ENCODE data around the gene TEKT1.
"Not testable (repeated sequence)": the region's sequence is repeated elsewhere in the genome, so short reads cannot be mapped to it uniquely, and the experiment has no call there.

The TEKT1 gene

DNA sequence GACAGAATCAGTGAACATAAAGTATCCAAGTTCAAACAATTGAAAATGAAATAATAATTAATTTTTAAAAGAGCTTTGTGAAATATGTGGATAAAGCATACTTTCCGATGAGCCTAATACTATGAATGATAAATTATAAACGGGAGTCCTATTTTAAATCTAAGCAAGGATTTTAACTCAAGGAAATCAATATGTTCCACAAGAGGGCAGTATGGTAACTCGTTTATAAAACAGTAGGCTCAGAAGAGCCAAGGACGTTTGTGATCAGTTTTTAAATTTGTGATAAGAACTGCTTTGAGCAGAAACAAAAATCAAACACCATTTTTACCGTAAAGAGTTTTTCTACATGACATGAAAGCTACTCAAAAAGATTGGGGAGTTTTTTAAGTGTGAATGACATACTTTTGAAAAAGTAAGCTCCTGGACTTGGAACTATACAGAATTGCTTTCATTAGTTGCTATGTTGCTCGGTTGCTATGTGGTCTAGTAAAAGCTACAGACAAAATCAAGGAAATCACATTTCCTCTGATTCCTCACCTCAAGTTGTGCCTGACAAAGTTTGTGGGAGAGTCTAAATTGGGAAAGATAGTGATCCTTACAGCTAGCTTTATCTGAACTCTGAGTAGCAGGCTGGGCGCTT, 11.8 kb upstream of the TEKT1 start:
- TF ChIP-seq, protein P1, sequence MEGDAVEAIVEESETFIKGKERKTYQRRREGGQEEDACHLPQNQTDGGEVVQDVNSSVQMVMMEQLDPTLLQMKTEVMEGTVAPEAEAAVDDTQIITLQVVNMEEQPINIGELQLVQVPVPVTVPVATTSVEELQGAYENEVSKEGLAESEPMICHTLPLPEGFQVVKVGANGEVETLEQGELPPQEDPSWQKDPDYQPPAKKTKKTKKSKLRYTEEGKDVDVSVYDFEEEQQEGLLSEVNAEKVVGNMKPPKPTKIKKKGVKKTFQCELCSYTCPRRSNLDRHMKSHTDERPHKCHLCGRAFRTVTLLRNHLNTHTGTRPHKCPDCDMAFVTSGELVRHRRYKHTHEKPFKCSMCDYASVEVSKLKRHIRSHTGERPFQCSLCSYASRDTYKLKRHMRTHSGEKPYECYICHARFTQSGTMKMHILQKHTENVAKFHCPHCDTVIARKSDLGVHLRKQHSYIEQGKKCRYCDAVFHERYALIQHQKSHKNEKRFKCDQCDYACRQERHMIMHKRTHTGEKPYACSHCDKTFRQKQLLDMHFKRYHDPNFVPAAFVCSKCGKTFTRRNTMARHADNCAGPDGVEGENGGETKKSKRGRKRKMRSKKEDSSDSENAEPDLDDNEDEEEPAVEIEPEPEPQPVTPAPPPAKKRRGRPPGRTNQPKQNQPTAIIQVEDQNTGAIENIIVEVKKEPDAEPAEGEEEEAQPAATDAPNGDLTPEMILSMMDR (IDR thresholded peaks at IDR 0.05; ENCODE audit: borderline replicate concordance, insufficient read depth, low read depth, low read length): peak; percentile 7; the same call in 1 of the 2 replicates
- no peak overlapping the region for H3K4me3 ChIP-seq (ENCODE audit: low read depth, low read length)

DNA sequence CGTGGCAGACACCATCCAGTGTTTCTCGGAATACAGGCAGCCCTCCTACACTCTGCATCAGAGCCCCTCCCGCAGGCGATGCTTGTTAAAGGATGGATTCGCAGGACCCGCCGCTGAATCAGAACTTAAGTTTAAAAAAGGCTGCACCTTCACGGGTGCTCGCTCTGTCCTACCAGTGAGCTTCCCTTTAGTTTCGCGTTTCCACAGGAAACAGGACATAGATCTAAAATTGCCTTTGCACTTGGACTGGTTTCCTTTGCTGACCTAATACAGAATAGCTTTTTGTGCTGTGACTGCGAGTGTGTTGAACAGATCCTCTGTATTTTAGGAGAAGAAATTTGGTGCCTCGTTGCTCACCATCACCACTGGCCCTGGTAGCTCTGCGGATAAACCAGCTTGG, 10.2 kb upstream of the TEKT1 start:
- not testable (repeated sequence) for H3K4me3 ChIP-seq (ENCODE audit: low read depth, low read length)

DNA sequence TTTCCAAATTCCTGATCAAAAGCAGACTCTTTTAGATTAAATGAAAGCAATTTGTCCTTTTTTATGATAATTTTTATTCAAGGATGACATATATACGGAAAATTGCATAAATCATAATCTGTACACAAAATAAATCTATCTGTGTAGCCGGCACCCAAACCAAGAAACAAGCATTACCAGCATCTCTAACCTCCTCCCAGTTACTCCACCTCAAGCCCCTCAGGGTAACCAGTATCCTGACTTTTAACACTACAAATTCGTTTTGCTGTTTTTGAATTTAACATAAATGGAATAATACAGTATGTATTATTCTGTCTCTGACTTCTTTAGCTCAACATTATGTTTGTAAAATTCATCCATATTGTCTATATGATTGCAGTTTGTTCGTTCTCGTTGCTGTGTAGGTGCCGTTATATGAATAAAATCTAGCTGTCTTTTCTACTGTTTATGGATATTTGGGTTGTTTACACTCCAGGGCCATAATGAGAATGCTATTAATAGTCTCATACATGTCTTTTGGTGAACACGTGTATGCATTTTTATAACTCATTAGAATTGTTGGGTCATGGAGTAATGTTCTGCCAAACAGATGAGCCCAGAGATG, 1.0 kb downstream of the TEKT1 start:
- no peak overlapping the region for H3K4me3 ChIP-seq (ENCODE audit: low read depth, low read length)
- TF ChIP-seq, protein P1 (IDR thresholded peaks at IDR 0.05; ENCODE audit: borderline replicate concordance, insufficient read depth, low read depth, low read length): no peak

DNA sequence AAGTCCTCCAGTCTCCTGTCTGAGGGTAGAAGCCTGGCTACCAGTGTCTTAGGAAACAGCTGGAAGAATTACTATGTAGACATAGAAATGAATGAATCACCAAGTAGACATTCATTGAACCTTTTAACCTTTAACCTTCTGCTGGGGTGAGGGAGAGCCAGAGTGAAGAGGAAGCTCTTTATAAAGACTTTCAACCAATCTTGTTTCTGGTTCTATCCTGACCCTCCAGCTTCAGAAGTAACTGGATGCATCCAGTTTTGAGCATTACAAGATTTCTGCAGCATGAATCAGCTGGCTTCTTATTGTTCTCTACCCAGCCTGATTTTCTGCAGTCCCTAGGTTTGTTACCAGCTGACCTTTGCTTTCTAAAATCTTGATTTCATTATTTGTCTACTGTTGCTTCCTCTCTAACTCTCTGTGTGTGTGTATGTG, 8.5 kb downstream of the TEKT1 start:
- no peak overlapping the region for H3K4me3 ChIP-seq (ENCODE audit: low read depth, low read length)
- TF ChIP-seq, protein P1 (IDR thresholded peaks at IDR 0.05; ENCODE audit: borderline replicate concordance, insufficient read depth, low read depth, low read length): no peak

DNA sequence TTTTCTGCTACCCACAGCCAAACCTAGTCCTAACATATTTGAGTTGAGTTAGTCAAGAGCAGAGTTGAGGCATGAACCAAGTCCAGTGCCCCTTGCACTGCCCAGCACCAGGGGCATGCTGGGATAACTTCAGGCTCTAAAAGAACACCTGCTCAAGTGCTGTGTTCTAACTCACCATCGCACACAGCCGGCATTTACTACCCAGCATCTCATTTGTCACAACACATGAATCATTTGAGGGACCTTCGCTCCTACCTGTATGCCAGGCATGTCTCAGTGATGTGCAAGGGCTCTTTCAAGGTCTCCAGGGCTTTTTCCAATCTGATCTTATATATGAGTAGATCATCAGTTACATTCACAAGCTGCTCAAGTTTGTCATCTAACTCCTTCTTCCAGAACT, 12.6 kb downstream of the TEKT1 start:
- H3K4me3 ChIP-seq (ENCODE audit: low read depth, low read length): no peak overlapping the region
- TF ChIP-seq, protein P1 (IDR thresholded peaks at IDR 0.05; ENCODE audit: borderline replicate concordance, insufficient read depth, low read depth, low read length): no peak

DNA sequence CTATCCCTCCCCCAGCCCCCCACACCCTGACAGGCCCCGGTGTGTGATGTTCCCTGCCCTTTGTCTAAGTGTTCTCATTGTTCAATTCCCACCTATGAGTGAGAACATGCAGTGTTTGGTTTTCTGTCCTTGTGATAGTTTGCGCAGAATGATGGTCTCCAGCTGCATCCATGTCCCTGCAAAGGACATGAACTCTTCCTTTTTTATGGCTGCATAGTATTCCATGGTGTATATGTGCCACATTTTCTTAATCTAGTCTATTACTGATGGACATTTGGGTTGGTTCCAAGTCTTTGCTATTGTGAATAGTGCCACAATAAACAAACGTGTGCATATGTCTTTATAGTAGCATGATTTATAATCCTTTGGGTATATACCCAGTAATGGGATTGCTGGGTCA, 15.2 kb downstream of the TEKT1 start:
- H3K4me3 ChIP-seq (ENCODE audit: low read depth, low read length): not testable (repeated sequence)

DNA sequence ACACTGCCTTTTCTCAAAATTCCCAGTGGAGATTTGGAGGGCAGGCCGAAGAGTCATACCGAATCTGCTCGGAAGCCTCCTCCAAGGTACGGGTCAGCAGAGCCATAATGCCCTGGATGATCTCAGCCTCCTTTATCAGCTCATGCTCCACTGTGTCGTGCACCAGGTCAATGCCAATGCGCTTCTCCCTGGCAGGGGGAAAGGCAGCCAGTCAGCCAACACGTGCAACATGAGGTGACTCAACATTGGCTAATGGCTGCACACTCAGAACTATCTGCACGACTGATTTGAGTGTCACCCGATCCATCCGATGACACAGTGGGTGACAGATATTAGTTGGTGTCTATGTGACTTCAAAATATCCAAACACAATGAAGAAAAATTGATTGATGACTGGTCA, 15.8 kb downstream of the TEKT1 start:
- TF ChIP-seq, protein P1 (IDR thresholded peaks at IDR 0.05; ENCODE audit: borderline replicate concordance, insufficient read depth, low read depth, low read length): no peak
- no peak overlapping the region for H3K4me3 ChIP-seq (ENCODE audit: low read depth, low read length)

DNA sequence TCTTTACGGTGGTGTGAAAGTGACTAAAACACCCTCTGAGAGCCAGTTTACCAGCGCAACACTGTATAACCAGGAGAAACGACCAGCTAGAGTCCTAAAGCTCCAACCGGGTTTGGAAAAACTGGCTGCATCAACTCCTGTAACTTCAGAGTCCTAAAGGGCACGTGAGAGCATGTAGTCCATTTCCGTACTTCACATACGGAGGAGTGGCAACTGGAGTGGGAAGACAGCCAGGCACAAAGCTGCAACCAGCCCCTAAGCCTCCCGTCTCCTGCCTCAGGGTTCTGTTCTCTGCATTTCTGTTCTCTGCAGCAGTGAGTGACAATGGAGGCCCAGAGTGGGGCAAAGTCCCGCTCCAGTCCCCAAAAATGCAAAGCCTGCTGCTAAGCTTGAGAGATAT, 19.2 kb downstream of the TEKT1 start:
- TF ChIP-seq, protein P1 (IDR thresholded peaks at IDR 0.05; ENCODE audit: borderline replicate concordance, insufficient read depth, low read depth, low read length): no peak
- H3K4me3 ChIP-seq (ENCODE audit: low read depth, low read length): no peak overlapping the region

All from GM12875 (cell line).